Motor neuron (in vitro differentiated cells): ENCODE results near the gene VPS35. TPM values are rescaled to one million over a fixed set of nuclear protein-coding genes. Genes with fewer than 3 reads are reported as not detected.
A peak's percentile ranks its signal among the peaks of the same experiment; 100 is the strongest.

Source experiments
- ATAC-seq, 8 experiments: fragments of 200-7000 bp; cut with Tn5 transposase; replicated peaks in 6 of 8; 2 replicates each; pipeline ENCODE4 v1.8.0; 2021; ENCODE audit warnings: mild to moderate bottlenecking in 8 of 8, moderate library complexity in 8 of 8
- H3K27ac ChIP-seq, 2 donors: fragments of 250-450 bp; sonication (Bioruptor Pico); 2 replicates each; pipeline ENCODE4 v1.9.0; 2021; ENCODE audit warnings: antibody characterized with exemption in 2 of 2, mild to moderate bottlenecking in 2 of 2, moderate library complexity in 1 of 2
- H3K4me1 ChIP-seq, 2 donors: fragments of 250-450 bp; sonication (Bioruptor Pico); replicated peaks in 1 of 2; 2 replicates each; pipeline ENCODE4 v1.6.1; 2021; ENCODE audit warnings: antibody characterized with exemption in 2 of 2, mild to moderate bottlenecking in 2 of 2, moderate library complexity in 1 of 2
- H3K4me3 ChIP-seq, 5 donors: fragments of 250-450 bp; sonication (Bioruptor Pico); 2 replicates each; pipeline ENCODE4 v1.9.0; 2021; ENCODE audit warnings: antibody characterized with exemption in 5 of 5, mild to moderate bottlenecking in 5 of 5, moderate library complexity in 4 of 5
- WGBS, 10 experiments: fragments of 450-650 bp; shearing (Covaris generic); methylation state at CpG; one replicate each; pipeline ENCODE4 v1.0.0; 2022; 5-methylcytosine and 5-hydroxymethylcytosine counted together
- in situ Hi-C, 9 experiments: fragments of 400-800 bp; cut with MboI; loops; one replicate each; pipeline ENCODE4 v1.15.0; 2021; ENCODE audit warnings: low sequenced_read_pairs in 9 of 9, low pct_unique_long_range_greater_than_20kb in 2 of 9; ENCODE audit not compliant: unreplicated experiment in 9 of 9
- total RNA-seq, 8 experiments: library from RNA; unstranded; fragments of 300-600 nt; gene quantifications; 2 replicates each; pipeline versions ENCODE4 v1.2.3 to v1.2.4, GENCODE V29; 2022

VPS35 gene
- total RNA-seq, 8 experiments from 2014 or later = 39.6 to 80.6 (median 54.8) TPM

DNA sequence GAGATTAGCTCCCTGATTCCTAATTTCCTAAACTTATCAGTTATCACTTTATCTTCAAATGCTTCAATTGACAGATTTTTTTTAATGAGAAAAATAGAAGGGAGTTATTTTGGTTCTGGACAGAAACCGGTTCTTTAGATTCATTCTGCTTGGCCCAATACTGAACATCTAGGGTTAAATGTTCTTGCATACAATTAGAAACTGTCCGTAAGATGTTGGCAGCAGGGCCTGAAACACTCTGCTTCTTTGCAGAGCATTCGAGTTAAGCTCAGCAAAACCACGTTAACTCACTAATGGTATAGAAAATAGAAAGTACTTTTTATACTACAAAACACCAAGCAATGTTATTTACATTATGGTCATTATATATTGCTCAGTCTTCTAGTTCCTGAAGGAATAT, 75.0 kb downstream of the VPS35 start:
- in situ Hi-C loops = no loop called here
- Histone ChIP-seq H3K4me3 (no peak overlapping the region), H3K4me1 (no peaks in the 10 kb centered on the region), H3K27ac (no peak overlapping the region)
- 71 to 100% (median 85%) methylated on average over 1 to 4 of the region's 4 CpGs for WGBS, 10 experiments
- ATAC-seq = no peak

DNA sequence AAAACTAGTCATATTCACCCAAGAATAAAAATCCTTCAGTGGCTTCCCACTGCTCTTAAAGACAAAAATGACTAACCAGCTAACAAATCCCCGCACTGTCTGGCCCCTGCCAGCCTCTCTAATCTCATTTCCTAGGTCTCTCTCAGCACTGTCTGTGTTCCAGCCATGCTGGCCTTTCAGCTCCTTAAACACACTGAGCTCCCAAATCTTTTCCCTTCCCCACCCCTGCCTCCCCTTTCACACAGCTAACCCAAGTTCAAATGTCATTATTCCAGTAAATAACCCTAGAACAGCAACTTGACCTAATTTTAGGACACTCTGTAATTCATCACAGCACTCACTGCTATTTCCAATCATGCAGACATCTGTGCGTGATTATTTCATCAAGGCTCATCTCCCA, 75.6 kb downstream of the VPS35 start:
- H3K27ac ChIP-seq = no peak overlapping the region
- no peaks in the 10 kb centered on the region for H3K4me1 ChIP-seq
- peak in 1 of 8 experiments; percentile 36 for ATAC-seq
- in situ Hi-C loops = no loop called here
- WGBS, 10 experiments = 33 to 100% (median 96%) methylated on average over 1 to 2 of the region's 2 CpGs; no CpG with 5 or more reads in 6 of the 10 experiments
- H3K4me3 ChIP-seq = no peak overlapping the region

DNA sequence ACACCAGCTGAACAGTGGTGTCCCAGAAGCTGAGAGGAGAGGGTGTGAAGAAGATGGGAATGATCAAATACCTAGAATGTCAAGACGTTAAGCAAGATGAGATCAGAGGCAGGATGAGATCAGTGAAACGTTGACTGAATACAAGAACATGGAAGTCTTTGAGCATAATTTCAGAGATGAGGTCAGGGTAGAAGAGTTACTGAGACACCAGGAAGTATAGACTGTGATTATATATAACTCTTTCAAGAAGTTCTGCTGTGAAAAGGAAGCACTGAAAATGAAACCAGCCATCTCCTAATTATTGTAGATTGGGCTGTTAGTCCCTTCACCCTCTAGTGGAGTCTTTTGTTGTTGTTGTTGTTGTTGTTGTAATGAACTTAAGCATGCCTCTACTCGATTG, 76.9 kb downstream of the VPS35 start:
- ATAC-seq = no peak
- Histone ChIP-seq H3K27ac (no peak overlapping the region), H3K4me1 (no peaks in the 10 kb centered on the region), H3K4me3 (no peak overlapping the region)
- in situ Hi-C loops = no loop called here
- 0 to 100% (median 85%) methylated on average over 1 to 3 of the region's 3 CpGs; no CpG with 5 or more reads in 2 of the 10 experiments for WGBS, 10 experiments

DNA sequence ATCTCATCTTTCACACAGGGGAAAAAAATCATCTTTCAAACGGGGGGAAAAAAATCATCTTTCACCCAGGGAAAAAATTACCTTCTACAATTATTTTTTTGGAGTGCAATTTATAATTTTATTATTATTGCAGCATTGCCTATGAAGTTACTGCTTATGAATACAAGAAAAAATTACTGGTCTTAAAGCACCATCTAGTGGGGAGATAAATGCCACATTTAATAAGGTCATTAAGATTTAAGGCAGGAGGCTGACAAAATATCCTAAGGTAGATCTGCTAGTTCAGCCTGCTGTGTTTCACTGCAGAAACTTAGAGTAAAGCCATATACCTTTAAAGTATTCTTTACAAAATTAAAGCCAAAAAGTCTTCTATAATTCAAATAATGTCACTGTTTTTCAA, 81.4 kb downstream of the VPS35 start:
- ATAC-seq = peak in 3 of 8 experiments; percentile 61 to 73 (median 67)
- 43 to 100% (median 100%) methylated on average over 1 of the region's 1 CpG for WGBS, 10 experiments

DNA sequence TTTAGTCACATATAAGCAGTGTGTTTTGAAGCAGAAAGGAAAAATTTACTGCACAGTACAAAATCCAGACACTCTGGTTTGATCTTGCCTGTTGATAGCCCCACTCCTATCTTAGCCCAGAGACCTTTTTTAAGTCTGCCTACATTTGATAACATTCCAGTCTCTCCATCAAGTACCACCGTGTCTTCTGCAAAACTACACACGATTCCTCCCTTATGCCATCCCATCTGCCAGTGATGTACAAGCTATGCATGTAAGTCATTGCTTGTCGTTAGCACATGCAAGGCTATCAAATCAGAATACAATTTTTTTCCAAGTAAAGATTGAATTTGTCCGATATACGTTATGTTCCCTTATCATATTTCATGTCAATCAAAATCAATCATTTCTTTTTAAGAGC, 82.7 kb downstream of the VPS35 start:
- WGBS, 10 experiments = 92 to 100% (median 96%) methylated on average over 1 to 5 of the region's 5 CpGs
- ATAC-seq = no peak
- in situ Hi-C loops = loop anchor here in 1 of 9 experiments (10.0 kb wide), 1 partner anchor 51 kb away; no protein-coding TSS in a partner anchor
- Histone ChIP-seq H3K4me3 (no peak overlapping the region), H3K27ac (no peak overlapping the region), H3K4me1 (no peaks in the 10 kb centered on the region)

More for the DNA sequence above, 81.4 kb downstream of the VPS35 start:
- H3K4me3 ChIP-seq = no peak overlapping the region
- in situ Hi-C loops = loop anchor here in 1 of 9 experiments (10.0 kb wide), 1 partner anchor 53 kb away; no protein-coding TSS in a partner anchor
- no peak overlapping the region for H3K27ac ChIP-seq
- H3K4me1 ChIP-seq = no peaks in the 10 kb centered on the region

Other genes starting within 250 kb of the VPS35 start
- gene SHCBP1, start 67.8 kb downstream of the VPS35 start, total RNA-seq = 10 to 100 TPM in 3 of 8 experiments, 1 to 10 TPM in 2, under 1 TPM in 3; 0.05 to 17.1 (median 1.3) TPM
- gene ORC6, start 481 bp upstream of the VPS35 start, total RNA-seq = 10 to 100 TPM in 3 of 8 experiments, 1 to 10 TPM in 5; 2.8 to 39.8 (median 5.9) TPM
- gene MYLK3, start 59.2 kb upstream of the VPS35 start, total RNA-seq = 1 to 10 TPM in 2 of 8 experiments, under 1 TPM in 5, not detected in 1; 0.21 to 5.3 (median 0.52) TPM
- gene C16orf87, start 142.0 kb upstream of the VPS35 start, total RNA-seq = 10 to 100 TPM in 7 of 8 experiments, 1 to 10 TPM in 1; 5.3 to 23.6 (median 16.2) TPM
- 10 to 100 TPM in 7 of 8 experiments, 1 to 10 TPM in 1; 4.8 to 67.0 (median 24.6) TPM for gene GPT2, start 195.2 kb upstream of the VPS35 start, total RNA-seq